Naive thymus-derived CD4-positive, alpha-beta T cell (primary cell): ENCODE measurements around the gene MATK. TPM values are rescaled to one million over a fixed set of nuclear protein-coding genes. Genes with fewer than 3 reads are reported as not detected.

Experiments
- ATAC-seq: fragments of 150-1000 bp; cut with Tn5 transposase; 2 replicates; pipeline ENCODE4 v1.10.0; 2021; ENCODE audit warnings: mild to moderate bottlenecking, moderate library complexity
- CTCF ChIA-PET: fragments of 350-600 bp; sonication (Branson Sonifier 250); formaldehyde crosslinking; loops from one replicate; lab custom pipeline; 2021; ENCODE audit warnings: antibody characterized with exemption; lab: Charles Lee
- POLR2A ChIA-PET: fragments of 350-600 bp; sonication (Branson Sonifier 250); formaldehyde crosslinking; loops from one replicate; lab custom pipeline; 2021; ENCODE audit warnings: antibody characterized with exemption, inconsistent platforms; lab: Charles Lee
- DNase-seq, 9 donors: peaks; one replicate each; pipeline versions ENCODE4 v3.0.0 to v3.0.0-alpha.2; 2020 to 2022; ENCODE audit warnings: mixed read lengths in 1 of 9
- H3K27ac ChIP-seq: one replicate; pipeline ENCODE4 v1.7.0; 2013; ENCODE audit warnings: mild to moderate bottlenecking, low read depth, low read length, moderate library complexity
- H3K27me3 ChIP-seq, 2 donors: one replicate each; pipeline ENCODE4 v1.7.0; 2013; ENCODE audit warnings: low read length in 2 of 2, mild to moderate bottlenecking in 2 of 2, moderate library complexity in 2 of 2; ENCODE audit not compliant: control insufficient read depth in 2 of 2, insufficient read depth in 2 of 2
- H3K36me3 ChIP-seq, 3 experiments: 1 replicate in 2 of 3; 2 replicates in 1 of 3; pipeline ENCODE4 v1.7.0; 2013; ENCODE audit warnings: low read length in 3 of 3, mild to moderate bottlenecking in 3 of 3, moderate library complexity in 1 of 3; ENCODE audit not compliant: insufficient read depth in 3 of 3, control insufficient read depth in 2 of 3
- H3K4me1 ChIP-seq, 2 donors: one replicate each; pipeline ENCODE4 v1.7.0; 2013; ENCODE audit warnings: low read length in 2 of 2, mild to moderate bottlenecking in 2 of 2, moderate library complexity in 1 of 2; ENCODE audit not compliant: control insufficient read depth in 2 of 2, insufficient read depth in 2 of 2
- H3K4me3 ChIP-seq: 2 replicates; pipeline ENCODE4 v1.7.0; 2013; ENCODE audit warnings: mild to moderate bottlenecking, low read length
- H3K9me3 ChIP-seq, 3 experiments: 1 replicate in 2 of 3; 2 replicates in 1 of 3; pipeline ENCODE4 v1.7.0; 2013; ENCODE audit warnings: low read length in 3 of 3; ENCODE audit not compliant: control insufficient read depth in 2 of 3
- H3K27ac Mint-ChIP-seq, 9 donors: one replicate each; pipeline ENCODE4 v1.8.0; 2020 to 2022; ENCODE audit warnings: mixed read lengths in 9 of 9, mild to moderate bottlenecking in 8 of 9, moderate library complexity in 5 of 9, inconsistent platforms in 2 of 9
- H3K27me3 Mint-ChIP-seq, 5 donors: one replicate each; pipeline ENCODE4 v1.8.0; 2021 to 2022; ENCODE audit warnings: mixed read lengths in 5 of 5, mild to moderate bottlenecking in 1 of 5
- H3K36me3 Mint-ChIP-seq, 5 donors: one replicate each; pipeline ENCODE4 v1.8.0; 2020 to 2022; ENCODE audit warnings: mixed read lengths in 5 of 5, mild to moderate bottlenecking in 3 of 5, inconsistent platforms in 1 of 5
- H3K4me1 Mint-ChIP-seq, 7 donors: one replicate each; pipeline ENCODE4 v1.8.0; 2020 to 2022; ENCODE audit warnings: mixed read lengths in 7 of 7, mild to moderate bottlenecking in 3 of 7, inconsistent platforms in 1 of 7
- H3K4me3 Mint-ChIP-seq, 10 donors: one replicate each; pipeline ENCODE4 v1.8.0; 2020 to 2022; ENCODE audit warnings: mild to moderate bottlenecking in 10 of 10, mixed read lengths in 10 of 10, moderate library complexity in 6 of 10, inconsistent platforms in 2 of 10
- H3K9me3 Mint-ChIP-seq, 11 donors: one replicate each; pipeline ENCODE4 v1.8.0; 2020 to 2022; ENCODE audit warnings: mixed read lengths in 11 of 11, mild to moderate bottlenecking in 4 of 11, inconsistent platforms in 1 of 11, moderate library complexity in 1 of 11
- intact Hi-C, 2 donors: fragments of 100-400 bp; cut with micrococcal nuclease; formaldehyde crosslinking; loops; one replicate each; pipeline ENCODE4 v1.15.1; 2023
- polyA plus RNA-seq, 2 donors: library from polyadenylated mRNA; unstranded; fragments of 300-500 nt; fragmentation: Illumina TruSeq; gene quantifications; one replicate each; pipeline ENCODE4 v1.2.3, GENCODE V29; 2021
- total RNA-seq, 6 experiments: library from RNA in 5 of 6; stranded (reverse) in 5 of 6; gene quantifications; 1 replicate in 5 of 6; 2 replicates in 1 of 6; pipeline ENCODE4 v1.2.3 and lab custom pipeline; 2021 to 2026

Gene MATK
- total and polyA plus RNA-seq, 7 experiments from 2014 or later: 1.6 to 32.6 (median 13.0) TPM

- Mint-ChIP-seq H3K4me3 (no peak overlapping the region), H3K9me3 (peaks cover 0 to 2% (median 0%) of the 10 kb centered on the region in 11 donors), H3K27me3 (no peaks in the 10 kb centered on the region), H3K36me3 (peaks cover 6 to 18% (median 11%) of the 10 kb centered on the region in 5 donors), H3K4me1 (no peaks in the 10 kb centered on the region), H3K27ac (no peak overlapping the region)
- ChIA-PET POLR2A (no interaction called here), CTCF (no interaction called here)
- Histone ChIP-seq H3K4me1 (no peaks in the 10 kb centered on the region), H3K27me3 (no peaks in the 10 kb centered on the region), H3K27ac (no peak overlapping the region), H3K9me3 (no peaks in the 10 kb centered on the region), H3K36me3 (peaks cover 0 to 21% (median 0%) of the 10 kb centered on the region in 3 experiments), H3K4me3 (no peak overlapping the region)
- intact Hi-C loops: no loop called here
- ATAC-seq: no peak
- DNase-seq: no peak
These were observed 39.7 kb downstream of the MATK start for GRCh38 chr19:3746371-3747056.

- H3K4me3 Mint-ChIP-seq: no peak overlapping the region
- CTCF ChIA-PET: no interaction called here
- no peak overlapping the region for H3K27ac Mint-ChIP-seq
- no peaks in the 10 kb centered on the region for H3K4me1 Mint-ChIP-seq
- no peak for ATAC-seq
- no peaks in the 10 kb centered on the region for H3K27me3 ChIP-seq
- H3K27me3 Mint-ChIP-seq: no peaks in the 10 kb centered on the region
- H3K36me3 Mint-ChIP-seq: peaks cover 3 to 15% (median 7%) of the 10 kb centered on the region in 5 donors
- intact Hi-C loops: no loop called here
- no peaks in the 10 kb centered on the region for H3K4me1 ChIP-seq
- H3K36me3 ChIP-seq: peaks cover 0 to 12% (median 0%) of the 10 kb centered on the region in 3 experiments
- H3K9me3 ChIP-seq: no peaks in the 10 kb centered on the region
- H3K27ac ChIP-seq: no peak overlapping the region
- no peak overlapping the region for H3K4me3 ChIP-seq
- POLR2A ChIA-PET: no interaction called here
- H3K9me3 Mint-ChIP-seq: peaks cover 0 to 2% (median 0%) of the 10 kb centered on the region in 11 donors
- no peak for DNase-seq
These were observed 40.7 kb downstream of the MATK start for GRCh38 chr19:3745363-3746045.

GRCh38 chr19:3743486-3743885 is 42.7 kb downstream of the MATK start:
- POLR2A ChIA-PET: interaction anchor here (1.2 kb wide), 1 partner anchor 30 kb away, joined by 3 read pairs; no protein-coding TSS in a partner anchor
- DNase-seq: no peak
- intact Hi-C loops: no loop called here

GRCh38 chr19:3740431-3740830 is 45.8 kb downstream of the MATK start:
- ATAC-seq: no peak
- intact Hi-C loops: no loop called here
- H3K36me3 ChIP-seq: no peaks in the 10 kb centered on the region
- ChIA-PET CTCF (interaction anchor here (1.4 to 1.6 kb wide), 3 partner anchors 22 to 81 kb away, joined by 3 to 6 read pairs (median 5); partner anchors contain the start of genes APBA3 and MRPL54), POLR2A (interaction anchor here (1.6 to 2.7 kb wide), 5 partner anchors 10 to 22 kb away, joined by 5 to 21 read pairs (median 6); partner anchors contain the start of genes APBA3 and MRPL54)
- H3K4me3 Mint-ChIP-seq: no peak overlapping the region
- DNase-seq: no peak
- H3K27ac ChIP-seq: no peak overlapping the region
- peaks cover 3 to 20% (median 17%) of the 10 kb centered on the region in 7 donors for H3K4me1 Mint-ChIP-seq
- H3K27ac Mint-ChIP-seq: no peak overlapping the region
- H3K27me3 ChIP-seq: no peaks in the 10 kb centered on the region
- peaks cover 0 to 18% of the 10 kb centered on the region in 2 donors for H3K4me1 ChIP-seq
- H3K9me3 ChIP-seq: no peaks in the 10 kb centered on the region
- H3K9me3 Mint-ChIP-seq: no peaks in the 10 kb centered on the region
- H3K4me3 ChIP-seq: no peak overlapping the region
- H3K27me3 Mint-ChIP-seq: no peaks in the 10 kb centered on the region
- H3K36me3 Mint-ChIP-seq: peaks cover 0 to 26% (median 10%) of the 10 kb centered on the region in 5 donors

More at GRCh38 chr19:3743486-3743885, 42.7 kb downstream of the MATK start:
- Histone ChIP-seq H3K9me3 (no peaks in the 10 kb centered on the region), H3K27me3 (no peaks in the 10 kb centered on the region), H3K4me1 (peaks cover 0 to 14% of the 10 kb centered on the region in 2 donors), H3K36me3 (no peaks in the 10 kb centered on the region), H3K4me3 (no peak overlapping the region), H3K27ac (no peak overlapping the region)
- no peaks in the 10 kb centered on the region for H3K9me3 Mint-ChIP-seq
- H3K27ac Mint-ChIP-seq: peak overlapping the region in 2 of 9 donors; percentile 21 to 36
- CTCF ChIA-PET: no interaction called here
- no peaks in the 10 kb centered on the region for H3K27me3 Mint-ChIP-seq
- H3K4me1 Mint-ChIP-seq: peaks cover 3 to 14% (median 9%) of the 10 kb centered on the region in 7 donors
- peaks cover 0 to 5% (median 0%) of the 10 kb centered on the region in 5 donors for H3K36me3 Mint-ChIP-seq
- no peak overlapping the region for H3K4me3 Mint-ChIP-seq
- ATAC-seq: no peak

GRCh38 chr19:3738477-3739220 is 47.5 kb downstream of the MATK start:
- POLR2A ChIA-PET: interaction anchor here (0.6 to 2.7 kb wide), 6 partner anchors 12 to 678 kb away, joined by 3 to 21 read pairs (median 5); partner anchors contain the start of genes APBA3 and MRPL54
- Mint-ChIP-seq H3K36me3 (peaks cover 0 to 23% (median 7%) of the 10 kb centered on the region in 5 donors), H3K4me1 (peaks cover 3 to 20% (median 17%) of the 10 kb centered on the region in 7 donors), H3K27me3 (no peaks in the 10 kb centered on the region), H3K4me3 (peak overlapping the region in 4 of 10 donors; percentile 30 to 54 (median 42)), H3K9me3 (no peaks in the 10 kb centered on the region), H3K27ac (peak overlapping the region; percentile 32 to 93 (median 71))
- Histone ChIP-seq H3K27ac (no peak overlapping the region), H3K9me3 (no peaks in the 10 kb centered on the region), H3K4me1 (peaks cover 0 to 18% of the 10 kb centered on the region in 2 donors), H3K4me3 (no peak overlapping the region), H3K36me3 (peaks cover 0 to 2% (median 0%) of the 10 kb centered on the region in 3 experiments), H3K27me3 (no peaks in the 10 kb centered on the region)
- intact Hi-C loops: no loop called here
- ATAC-seq (no peak), DNase-seq (no peak)
- CTCF ChIA-PET: interaction anchor here (0.7 to 1.0 kb wide), 3 partner anchors 11 to 21 kb away, joined by 3 read pairs; no protein-coding TSS in a partner anchor
